ENCODE results near the gene CDC42. TPM values are rescaled to one million over a fixed set of nuclear protein-coding genes. Genes with fewer than 3 reads are reported as not detected.
"Not testable (repeated sequence)": the region's sequence is repeated elsewhere in the genome, so short reads cannot be mapped to it uniquely, and the experiment has no call there.

Gene CDC42
- 130 TPM for total RNA-seq
- long read RNA-seq, partial matches to known transcripts: 11 of 33 reads
- long read RNA-seq, other reads (novel, unspliced or antisense): 19 of 33 reads

- peak; percentile 97 for ATAC-seq
- intact Hi-C loops (cut with micrococcal nuclease): no loop called here
- DNase-seq: peak; percentile 98
These were observed at the start of gene CDC42 for GRCh38 chr1:22052115-22053016. Gene CDC42, plus strand, starts transcription at chr1:22052709. Its CDS starts 25,770 bp downstream, at chr1:22078479.

DNA sequence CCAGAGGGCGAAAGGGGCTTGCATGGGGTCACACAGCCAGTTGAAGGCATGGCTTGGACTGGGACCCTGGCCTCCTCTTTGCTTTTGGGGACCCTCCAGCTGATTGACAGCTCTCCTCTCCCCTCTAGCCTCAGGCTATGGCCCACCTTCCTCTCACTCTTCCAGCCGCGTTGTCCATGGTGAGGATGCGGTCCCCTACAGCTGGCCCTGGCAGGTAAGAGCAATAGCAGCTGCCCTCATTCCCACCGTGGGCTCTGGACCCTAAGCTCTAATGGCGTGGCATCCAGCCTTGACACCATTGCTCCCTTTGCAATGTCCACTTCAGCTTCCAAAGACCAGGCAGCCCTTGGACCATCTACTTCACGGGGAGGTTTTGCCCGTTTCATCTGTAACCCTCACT is 49.6 kb upstream of the CDC42 start:
- intact Hi-C loops (cut with micrococcal nuclease); ATAC-seq; DNase-seq: not testable (repeated sequence)

DNA sequence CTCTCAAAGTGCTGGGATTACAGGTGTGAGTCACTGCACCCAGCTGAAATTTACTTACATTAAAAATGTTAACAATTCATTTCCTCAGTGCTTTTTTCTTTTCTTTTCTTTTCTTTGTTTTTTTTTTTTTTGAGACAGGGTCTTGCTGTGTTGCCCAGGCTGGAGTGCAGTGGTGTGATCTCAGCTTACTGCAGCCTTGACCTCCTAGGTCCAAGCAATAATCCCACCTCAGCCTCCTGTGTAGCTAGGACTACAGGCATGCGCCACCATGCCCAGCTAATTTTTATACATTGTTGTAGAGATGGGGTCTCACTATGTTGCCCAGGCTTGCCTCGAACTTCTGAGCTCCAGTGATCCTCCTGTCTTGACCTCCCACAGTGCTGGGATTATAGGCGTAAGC is 48.5 kb upstream of the CDC42 start:
- DNase-seq; ATAC-seq; intact Hi-C loops (cut with micrococcal nuclease): not testable (repeated sequence)

GRCh38 chr1:22005261-22006149 is 47.0 kb upstream of the CDC42 start:
- ATAC-seq: peak; percentile 87
- peak; percentile 40 for DNase-seq
- intact Hi-C loops (cut with micrococcal nuclease): not testable (repeated sequence)

- DNase-seq; intact Hi-C loops (cut with micrococcal nuclease); ATAC-seq: not testable (repeated sequence)
These were observed 45.8 kb upstream of the CDC42 start for GRCh38 chr1:22006736-22007135.

GRCh38 chr1:22007262-22007661 is 45.2 kb upstream of the CDC42 start:
- intact Hi-C loops (cut with micrococcal nuclease); DNase-seq: not testable (repeated sequence)

GRCh38 chr1:22009566-22009965 is 42.9 kb upstream of the CDC42 start:
- intact Hi-C loops (cut with micrococcal nuclease); DNase-seq; ATAC-seq: not testable (repeated sequence)

More at GRCh38 chr1:22007262-22007661, 45.2 kb upstream of the CDC42 start:
- ATAC-seq: not testable (repeated sequence)

- ATAC-seq; DNase-seq; intact Hi-C loops (cut with micrococcal nuclease): not testable (repeated sequence)
These were observed 39.8 kb upstream of the CDC42 start for GRCh38 chr1:22012752-22013151.

- DNase-seq; intact Hi-C loops (cut with micrococcal nuclease); ATAC-seq: not testable (repeated sequence)
These were observed 37.8 kb upstream of the CDC42 start for GRCh38 chr1:22014575-22015206.

DNA sequence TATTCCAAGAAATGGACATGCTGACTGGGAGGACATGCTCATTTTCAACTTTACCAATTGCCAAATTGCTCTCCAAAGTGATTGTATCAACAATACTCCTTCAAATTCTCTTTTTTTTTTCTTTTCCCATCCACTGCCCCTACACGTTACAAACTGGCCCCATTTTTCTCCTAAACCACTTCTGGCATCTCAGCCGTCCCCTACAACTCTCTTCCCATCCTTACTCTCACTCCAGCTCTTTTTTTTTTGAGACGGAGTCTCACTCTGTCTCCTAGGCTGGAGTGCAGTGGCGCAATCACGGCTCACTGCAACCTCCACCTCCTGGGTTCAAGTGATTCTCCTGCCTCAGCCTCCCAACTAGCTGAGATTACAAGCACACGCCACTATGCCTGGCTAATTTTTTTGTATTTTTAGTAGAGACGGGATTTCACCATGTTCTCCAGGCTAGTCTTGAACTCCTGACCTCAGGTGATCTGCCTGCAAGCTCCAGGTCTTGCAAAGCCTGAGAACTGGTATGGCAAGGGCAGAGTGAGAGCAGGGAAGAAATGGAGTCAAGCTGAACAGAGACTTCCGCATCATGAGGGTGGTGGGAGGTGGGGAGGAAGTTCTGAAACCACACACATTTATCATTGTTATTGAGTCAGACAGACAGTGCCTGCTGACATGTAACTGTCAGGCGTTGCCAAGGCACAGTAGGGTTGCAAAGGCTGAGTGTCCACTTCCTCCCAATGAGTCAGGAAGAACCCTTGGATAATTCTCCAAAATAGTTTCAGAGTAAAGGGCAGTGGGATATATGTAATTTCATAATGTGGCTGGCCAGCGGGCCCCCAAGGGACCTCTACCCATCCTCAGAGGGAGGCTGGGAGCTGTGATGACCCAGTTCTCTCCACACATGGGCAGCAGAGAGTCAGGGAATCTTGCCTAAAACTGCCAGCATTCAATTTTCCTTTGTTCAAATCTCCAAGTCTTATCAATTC is 33.6 kb upstream of the CDC42 start:
- DNase-seq (no peak), ATAC-seq (peak; percentile 69)
- intact Hi-C loops (cut with micrococcal nuclease): no loop called here

- intact Hi-C loops (cut with micrococcal nuclease): no loop called here
- no peak for ATAC-seq
These were observed 31.4 kb upstream of the CDC42 start for GRCh38 chr1:22021061-22021460.

GRCh38 chr1:22024485-22025367 is 27.8 kb upstream of the CDC42 start:
- ATAC-seq (peak; percentile 66), DNase-seq (peak; percentile 59)
- intact Hi-C loops (cut with micrococcal nuclease): no loop called here

More at GRCh38 chr1:22021061-22021460, 31.4 kb upstream of the CDC42 start:
- no peak for DNase-seq

DNA sequence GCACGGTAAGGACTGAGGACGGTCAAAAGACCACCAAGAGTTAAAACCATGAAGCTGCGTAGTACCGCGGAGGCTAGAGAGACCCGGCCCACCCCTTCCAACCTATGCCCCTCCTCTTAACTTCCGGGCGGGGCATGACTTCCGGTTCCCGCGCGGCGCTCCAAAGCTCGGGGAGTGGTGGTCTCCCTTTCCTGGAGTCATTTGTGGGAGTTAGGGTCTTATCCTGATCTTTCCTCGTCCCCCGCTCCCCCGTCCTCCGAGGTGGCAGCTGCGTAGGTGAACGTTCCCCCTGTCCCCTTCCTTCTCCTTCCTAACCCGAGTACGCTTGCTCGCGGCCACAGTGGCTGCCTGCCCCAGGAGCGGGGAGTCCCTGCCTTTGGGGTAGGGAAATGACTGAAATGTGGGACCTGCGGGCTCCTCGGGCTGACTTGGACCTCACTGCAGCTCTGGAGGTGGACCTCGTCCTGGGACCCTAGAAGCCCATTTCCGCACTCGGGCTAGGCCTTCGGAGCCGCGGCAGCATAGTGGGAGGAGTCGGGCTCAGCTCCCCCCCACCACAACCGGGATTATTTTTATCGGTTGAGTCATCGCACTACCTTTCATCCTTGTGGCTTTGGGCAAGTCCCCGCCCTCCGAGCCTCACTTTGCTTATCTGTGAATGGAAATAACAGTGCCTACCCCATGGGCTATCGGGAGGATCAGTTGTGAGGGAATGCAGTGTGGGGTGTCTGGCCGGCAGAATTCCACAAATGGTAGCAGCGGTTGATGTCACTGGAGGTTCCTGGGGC is 26.9 kb upstream of the CDC42 start:
- ATAC-seq: peak; percentile 96
- intact Hi-C loops (cut with micrococcal nuclease): no loop called here
- peak; percentile 85 for DNase-seq

- no peak for ATAC-seq
- no peak for DNase-seq
- intact Hi-C loops (cut with micrococcal nuclease): no loop called here
These were observed 25.6 kb upstream of the CDC42 start for GRCh38 chr1:22026924-22027289.

DNA sequence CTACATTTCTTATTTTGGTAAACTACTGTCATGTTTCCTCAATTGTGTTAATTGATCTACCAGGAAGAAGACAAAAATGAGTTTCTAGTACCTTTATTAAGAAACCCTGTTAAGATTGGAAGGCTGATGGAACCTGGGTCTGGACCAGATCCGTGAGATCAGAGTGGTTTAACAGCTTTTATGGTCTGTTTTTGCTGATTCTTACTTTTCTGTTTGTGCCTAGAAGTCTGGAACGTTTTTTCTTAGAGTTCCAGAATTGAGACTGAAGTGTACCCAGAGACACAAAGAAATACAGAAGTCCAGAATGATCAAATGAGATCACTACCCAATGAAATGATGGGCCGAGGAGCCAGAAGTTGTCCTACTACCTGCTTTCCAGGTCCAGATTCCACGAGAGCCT is 22.5 kb upstream of the CDC42 start:
- ATAC-seq (no peak), DNase-seq (no peak)
- intact Hi-C loops (cut with micrococcal nuclease): no loop called here

DNA sequence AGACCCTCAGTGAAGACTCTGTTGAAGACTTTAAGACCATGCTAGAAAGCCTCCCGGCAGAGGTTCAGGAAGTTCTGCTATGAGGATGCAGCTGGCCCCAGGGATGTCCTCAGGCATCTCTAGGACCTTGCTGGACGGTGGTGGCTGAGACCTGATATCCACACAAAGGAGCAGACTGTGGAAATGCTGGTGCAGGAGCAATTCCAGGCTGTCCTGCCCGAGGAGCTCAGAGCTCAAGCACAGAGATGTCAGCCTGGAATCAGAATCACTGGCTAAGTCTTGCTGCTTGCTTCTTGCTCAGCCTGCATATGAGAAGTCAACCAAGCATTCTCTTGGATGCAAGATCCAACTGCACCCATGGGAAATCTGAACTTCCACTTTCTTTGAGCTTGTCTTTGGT is 22.0 kb upstream of the CDC42 start:
- no peak for ATAC-seq
- intact Hi-C loops (cut with micrococcal nuclease): no loop called here
- DNase-seq: no peak
